Aorta (tissue), 5 donors: ENCODE data around the gene TAL1. TPM values are rescaled to one million over a fixed set of nuclear protein-coding genes. Genes with fewer than 3 reads are reported as not detected.

Source experiments
- ATAC-seq: fragments of 200-7000 bp; cut with Tn5 transposase; one replicate; pipeline ENCODE4 v1.9.1; 2022; ENCODE audit warnings: moderate library complexity; ENCODE audit not compliant: low FRiP score
- DNase-seq, 2 donors: peaks; one replicate each; pipeline ENCODE4 v3.0.0-alpha.2; 2020
- H3K27ac ChIP-seq, 2 donors: one replicate each; pipeline ENCODE4 v1.5.1; 2013; ENCODE audit warnings: low read length in 2 of 2, mild to moderate bottlenecking in 2 of 2, moderate library complexity in 2 of 2, control low read depth in 1 of 2, inconsistent platforms in 1 of 2, low read depth in 1 of 2
- H3K27me3 ChIP-seq, 2 donors: one replicate each; pipeline ENCODE4 v1.6.1; 2013; ENCODE audit warnings: control low read depth in 1 of 2, low read length in 1 of 2, mild to moderate bottlenecking in 1 of 2, moderate library complexity in 1 of 2; ENCODE audit not compliant: insufficient read depth in 2 of 2, control insufficient read depth in 1 of 2
- H3K36me3 ChIP-seq, 2 donors: one replicate each; pipeline ENCODE4 v1.6.1; 2013; ENCODE audit warnings: control low read depth in 1 of 2, low read length in 1 of 2, mild to moderate bottlenecking in 1 of 2; ENCODE audit not compliant: insufficient read depth in 2 of 2, control insufficient read depth in 1 of 2
- H3K4me1 ChIP-seq, 2 donors: one replicate each; pipeline ENCODE4 v1.6.1; 2013; ENCODE audit warnings: low read length in 2 of 2, control low read depth in 1 of 2, mild to moderate bottlenecking in 1 of 2, moderate library complexity in 1 of 2; ENCODE audit not compliant: insufficient read depth in 2 of 2, control insufficient read depth in 1 of 2
- H3K4me3 ChIP-seq, 2 donors: one replicate each; pipeline ENCODE4 v1.5.1; 2013; ENCODE audit warnings: low read length in 2 of 2, control low read depth in 1 of 2, mild to moderate bottlenecking in 1 of 2
- H3K9me3 ChIP-seq: one replicate; pipeline ENCODE4 v1.6.1; 2013; ENCODE audit warnings: mild to moderate bottlenecking, low read length; ENCODE audit not compliant: control insufficient read depth
- WGBS, 2 donors: extraction: QIAGEN DNeasy Blood & Tissue Kit; methylation state at CpG; one replicate each; pipeline ENCODE4 v1.1.7; 2013; 5-methylcytosine and 5-hydroxymethylcytosine counted together
- intact Hi-C, 2 donors: fragments of 100-400 bp; cut with DNase I; formaldehyde crosslinking; loops; one replicate each; pipeline versions ENCODE4 v1.14.2 to v1.15.0; 2022
- polyA plus RNA-seq, 2 donors: library from polyadenylated mRNA; stranded (reverse); fragments of 200-250 nt; gene quantifications; one replicate each; pipeline ENCODE4 v1.2.3, GENCODE V29; 2013
- total RNA-seq, 2 donors: library from RNA; stranded (reverse); fragmentation: NEBNext Ultra II Directional; extraction: Animal tissue kit (Norgen Biotek cat#: 25700); gene quantifications; one replicate each; pipeline ENCODE4 v1.2.1, GENCODE V29; 2021
- donor health status: healthy with polysubstance abuse.
- donor health status: Bipolar disorder and iron deficiency.
- donor health status: DM: no; HTN: no; CAD: no.
- donor health status: DM: no; HTN: no; CAD: no.
- donor health status: DM: yes; HTN: yes; CAD: no.

Gene TAL1
- total and polyA plus RNA-seq, 4 donors = 0.63 to 12.3 (median 3.4) TPM

GRCh38 chr1:47188791-47189785, 42.9 kb downstream of the TAL1 start:
- Histone ChIP-seq H3K27me3 (no peaks in the 10 kb centered on the region), H3K4me1 (peaks cover 0 to 3% of the 10 kb centered on the region in 2 donors), H3K36me3 (no peaks in the 10 kb centered on the region), H3K4me3 (no peak overlapping the region), H3K27ac (peak overlapping the region in 1 of 2 donors; percentile 83), H3K9me3 (no peaks in the 10 kb centered on the region)
- peak in 1 of 2 donors; percentile 58 for DNase-seq
- intact Hi-C loops = loop anchor here in 1 of 2 donors (10.0 kb wide), 1 partner anchor 516 kb away; no protein-coding TSS in a partner anchor
- WGBS, 2 donors = 82 to 83% methylated on average over 7 of the region's 7 CpGs
- no peak for ATAC-seq

GRCh38 chr1:47187926-47188250, 44.1 kb downstream of the TAL1 start:
- intact Hi-C loops = loop anchor here in 1 of 2 donors (10.0 kb wide), 1 partner anchor 517 kb away; no protein-coding TSS in a partner anchor
- ATAC-seq = no peak
- Histone ChIP-seq H3K4me3 (no peak overlapping the region), H3K27me3 (no peaks in the 10 kb centered on the region), H3K27ac (no peak overlapping the region), H3K9me3 (no peaks in the 10 kb centered on the region), H3K36me3 (no peaks in the 10 kb centered on the region), H3K4me1 (peaks cover 0 to 3% of the 10 kb centered on the region in 2 donors)
- WGBS, 2 donors = 94 to 95% methylated on average over 2 of the region's 2 CpGs
- no peak for DNase-seq

GRCh38 chr1:47187231-47187925, 44.6 kb downstream of the TAL1 start:
- intact Hi-C loops = loop anchor here in 1 of 2 donors (10.0 kb wide), 1 partner anchor 517 kb away; no protein-coding TSS in a partner anchor
- DNase-seq (peak in 1 of 2 donors; percentile 66), ATAC-seq (no peak)
- peaks cover 0 to 3% of the 10 kb centered on the region in 2 donors for H3K4me1 ChIP-seq
- H3K36me3 ChIP-seq = no peaks in the 10 kb centered on the region
- 86 to 89% methylated on average over 12 of the region's 12 CpGs for WGBS, 2 donors
- H3K27ac ChIP-seq = no peak overlapping the region
- no peaks in the 10 kb centered on the region for H3K9me3 ChIP-seq
- H3K27me3 ChIP-seq = no peaks in the 10 kb centered on the region
- no peak overlapping the region for H3K4me3 ChIP-seq

- Histone ChIP-seq H3K4me3 (no peak overlapping the region), H3K27me3 (no peaks in the 10 kb centered on the region), H3K27ac (no peak overlapping the region), H3K36me3 (no peaks in the 10 kb centered on the region), H3K9me3 (no peaks in the 10 kb centered on the region), H3K4me1 (peaks cover 0 to 1% of the 10 kb centered on the region in 2 donors)
- intact Hi-C loops = loop anchor here in 1 of 2 donors (10.0 kb wide), 1 partner anchor 518 kb away; no protein-coding TSS in a partner anchor
- ATAC-seq = no peak
- peak in 1 of 2 donors; percentile 66 for DNase-seq
- 95 to 96% methylated on average over 13 of the region's 13 CpGs for WGBS, 2 donors
These were observed 45.5 kb downstream of the TAL1 start for GRCh38 chr1:47186267-47187185.

GRCh38 chr1:47184822-47185677, 47.0 kb downstream of the TAL1 start:
- no peak overlapping the region for H3K4me3 ChIP-seq
- no peak for DNase-seq
- 90 to 91% methylated on average over 14 of the region's 14 CpGs for WGBS, 2 donors
- no peaks in the 10 kb centered on the region for H3K27me3 ChIP-seq
- no peak for ATAC-seq
- H3K4me1 ChIP-seq = no peaks in the 10 kb centered on the region
- no peaks in the 10 kb centered on the region for H3K36me3 ChIP-seq
- intact Hi-C loops = loop anchor here in 1 of 2 donors (5.0 to 10.0 kb wide), 2 partner anchors 77 to 520 kb away; no protein-coding TSS in a partner anchor
- H3K9me3 ChIP-seq = no peaks in the 10 kb centered on the region
- H3K27ac ChIP-seq = no peak overlapping the region

GRCh38 chr1:47184090-47184821, 47.8 kb downstream of the TAL1 start:
- H3K27me3 ChIP-seq = no peaks in the 10 kb centered on the region
- H3K27ac ChIP-seq = no peak overlapping the region
- WGBS, 2 donors = 78 to 81% methylated on average over 5 of the region's 5 CpGs
- H3K9me3 ChIP-seq = no peaks in the 10 kb centered on the region
- ATAC-seq (no peak), DNase-seq (peak in 1 of 2 donors; percentile 21)
- no peak overlapping the region for H3K4me3 ChIP-seq
- H3K36me3 ChIP-seq = no peaks in the 10 kb centered on the region
- intact Hi-C loops = loop anchor here in 1 of 2 donors (5.0 to 10.0 kb wide), 2 partner anchors 78 to 521 kb away; no protein-coding TSS in a partner anchor
- H3K4me1 ChIP-seq = no peaks in the 10 kb centered on the region
